LNCaP clone FGC (cell line): ENCODE data around the gene PGM2.
"Not testable (repeated sequence)": the region's sequence is repeated elsewhere in the genome, so short reads cannot be mapped to it uniquely, and the experiment has no call there.

Experiments used
- DNase-seq: peaks from one replicate; pipeline ENCODE4 v3.0.0-alpha.2; 2011; ENCODE audit warnings: low read depth
- H3K4me3 ChIP-seq: 2 replicates; pipeline ENCODE4 v1.5.1; 2011; ENCODE audit warnings: mild to moderate bottlenecking, low read depth, low read length, control low read depth
- TF ChIP-seq, protein P1 (sequence below): IDR thresholded peaks from 2 replicates; pipeline ENCODE4 v1.5.1; 2012; ENCODE audit warnings: mild to moderate bottlenecking; ENCODE audit not compliant: control insufficient read depth, insufficient read depth; ENCODE audit errors: extremely low read depth

PGM2 gene

DNA sequence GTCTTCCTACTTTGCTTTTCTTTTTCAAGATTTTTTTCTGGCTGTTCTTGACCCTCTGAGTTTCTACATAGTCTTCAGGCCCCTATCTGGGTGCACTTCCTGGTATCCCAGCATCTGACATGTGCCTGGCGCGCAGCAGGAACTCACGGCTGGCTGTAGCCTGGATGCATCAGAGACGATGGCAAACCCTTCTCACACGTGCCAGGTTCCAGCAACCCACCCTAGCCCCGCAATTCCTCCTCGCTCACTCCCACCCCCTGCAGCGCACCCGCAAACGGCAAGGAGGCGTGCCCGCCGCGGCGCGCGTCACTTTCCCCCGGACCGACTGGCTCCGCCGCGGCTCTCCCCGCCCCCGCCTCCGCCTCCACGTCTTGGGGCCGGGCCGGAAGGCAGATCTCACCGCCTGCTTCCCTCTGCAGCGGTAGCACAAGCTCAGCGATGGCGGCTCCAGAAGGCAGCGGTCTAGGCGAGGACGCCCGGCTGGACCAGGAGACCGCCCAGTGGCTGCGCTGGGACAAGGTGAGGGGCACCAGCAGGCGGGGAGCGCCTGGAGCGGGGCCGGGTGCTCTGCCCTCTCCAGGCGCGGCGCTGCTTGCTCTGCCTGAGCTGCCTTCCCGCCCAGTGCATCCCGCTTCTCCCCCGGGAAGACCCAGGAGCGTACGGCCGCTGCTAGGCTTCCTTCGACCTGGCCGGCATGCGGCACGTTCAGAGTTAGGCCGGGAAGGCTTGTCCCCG lies at the start of gene PGM2:
Gene PGM2, plus strand, starts transcription at position 392 of the 735 bp plus-strand sequence. Its CDS starts 47 bp downstream, at position 439.
- DNase-seq: peak; percentile 41
- TF ChIP-seq, protein P1, sequence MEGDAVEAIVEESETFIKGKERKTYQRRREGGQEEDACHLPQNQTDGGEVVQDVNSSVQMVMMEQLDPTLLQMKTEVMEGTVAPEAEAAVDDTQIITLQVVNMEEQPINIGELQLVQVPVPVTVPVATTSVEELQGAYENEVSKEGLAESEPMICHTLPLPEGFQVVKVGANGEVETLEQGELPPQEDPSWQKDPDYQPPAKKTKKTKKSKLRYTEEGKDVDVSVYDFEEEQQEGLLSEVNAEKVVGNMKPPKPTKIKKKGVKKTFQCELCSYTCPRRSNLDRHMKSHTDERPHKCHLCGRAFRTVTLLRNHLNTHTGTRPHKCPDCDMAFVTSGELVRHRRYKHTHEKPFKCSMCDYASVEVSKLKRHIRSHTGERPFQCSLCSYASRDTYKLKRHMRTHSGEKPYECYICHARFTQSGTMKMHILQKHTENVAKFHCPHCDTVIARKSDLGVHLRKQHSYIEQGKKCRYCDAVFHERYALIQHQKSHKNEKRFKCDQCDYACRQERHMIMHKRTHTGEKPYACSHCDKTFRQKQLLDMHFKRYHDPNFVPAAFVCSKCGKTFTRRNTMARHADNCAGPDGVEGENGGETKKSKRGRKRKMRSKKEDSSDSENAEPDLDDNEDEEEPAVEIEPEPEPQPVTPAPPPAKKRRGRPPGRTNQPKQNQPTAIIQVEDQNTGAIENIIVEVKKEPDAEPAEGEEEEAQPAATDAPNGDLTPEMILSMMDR: peak; percentile 12; the same call in 1 of the 2 replicates
- H3K4me3 ChIP-seq: peak within 1 kb of the TSS; percentile 79

DNA sequence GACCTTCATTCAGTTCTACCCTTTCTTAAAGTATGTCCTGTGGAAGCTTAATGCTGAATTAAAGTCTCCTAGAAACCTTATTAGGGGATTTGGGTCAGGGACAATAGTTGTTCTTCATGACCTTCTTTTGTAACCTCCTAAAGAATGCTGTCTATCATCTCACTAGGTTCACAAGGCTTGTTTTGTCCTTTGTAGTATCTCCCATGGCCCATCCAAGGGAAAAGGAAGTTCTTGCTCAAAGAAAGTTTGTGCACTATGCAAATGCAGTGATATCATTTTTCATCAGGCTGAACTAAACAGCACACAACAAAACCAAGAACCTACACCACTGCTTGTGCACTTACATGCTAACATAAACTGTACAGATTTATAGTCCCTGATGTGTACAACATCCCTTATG lies 46.6 kb upstream of the PGM2 start:
- H3K4me3 ChIP-seq: no peak overlapping the region
- DNase-seq: no peak
- TF ChIP-seq, protein P1: no peak

DNA sequence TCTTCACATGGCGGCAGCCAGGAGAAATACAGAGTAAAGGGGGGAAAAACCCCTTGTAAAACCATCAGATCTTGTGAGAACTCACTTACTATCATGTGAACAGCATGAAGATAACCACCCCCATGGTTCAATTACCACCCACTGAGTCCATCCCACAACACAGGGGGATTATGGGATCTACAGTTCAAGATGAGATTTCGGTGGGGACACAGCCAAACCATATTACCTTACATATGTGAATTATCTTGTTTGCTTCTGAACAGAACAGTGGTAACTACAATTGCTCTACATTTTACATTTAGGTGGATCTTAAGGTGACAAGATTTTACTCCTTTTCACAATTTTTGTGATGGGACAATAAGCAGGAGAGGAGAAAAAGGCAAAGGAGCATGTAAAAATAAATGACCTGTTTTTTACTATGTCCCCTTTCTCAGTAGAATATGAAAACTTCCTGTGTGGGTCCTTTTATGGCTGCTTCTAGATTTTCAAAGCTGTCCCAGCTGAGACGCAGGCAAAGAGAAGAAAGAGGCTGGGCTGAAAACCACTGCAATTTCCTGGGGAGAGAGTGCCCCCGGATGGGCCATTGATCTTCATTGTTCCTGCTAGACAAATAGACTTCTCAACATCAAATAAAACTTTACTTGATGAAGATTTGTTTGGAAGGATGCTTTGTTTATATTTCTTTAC lies 45.9 kb upstream of the PGM2 start:
- peak; percentile 44 for DNase-seq
- H3K4me3 ChIP-seq: no peak overlapping the region
- TF ChIP-seq, protein P1: peak; percentile 52

DNA sequence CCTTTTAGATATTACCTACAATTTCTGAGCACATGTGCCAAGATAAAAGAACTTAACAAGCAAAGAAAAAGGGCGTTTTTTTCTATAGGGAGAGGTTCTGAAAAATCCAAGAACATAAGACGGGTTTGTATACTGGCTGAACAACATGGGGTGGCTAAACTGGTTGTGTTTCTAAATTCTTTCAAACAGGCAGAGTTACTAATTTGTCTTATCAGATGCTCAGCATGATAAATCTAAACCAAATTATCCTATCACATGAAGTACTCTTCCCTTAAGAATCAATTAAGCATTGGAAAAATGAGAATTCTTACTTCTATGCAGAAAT lies 45.4 kb upstream of the PGM2 start:
- TF ChIP-seq, protein P1: no peak
- DNase-seq: peak; percentile 32
- H3K4me3 ChIP-seq: no peak overlapping the region

DNA sequence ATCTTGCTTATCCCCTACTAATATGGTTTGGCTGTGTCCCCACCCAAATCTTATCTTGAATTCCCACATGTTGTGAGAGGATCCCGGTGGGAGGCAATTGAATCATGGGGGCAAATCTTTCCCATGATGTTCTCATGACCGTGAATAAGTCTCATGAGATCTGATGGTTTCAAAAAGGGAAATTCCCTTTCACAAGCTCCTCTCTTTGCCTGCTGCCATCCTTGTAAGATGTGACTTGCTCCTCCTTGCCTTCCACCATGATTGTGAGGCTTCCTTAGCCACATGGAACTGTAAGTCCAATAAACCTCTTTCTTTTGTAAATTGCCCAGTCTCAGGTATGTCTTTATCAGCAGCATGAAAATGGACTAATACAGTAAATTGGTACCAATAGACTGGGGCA lies 40.2 kb upstream of the PGM2 start:
- DNase-seq, H3K4me3 ChIP-seq: not testable (repeated sequence)

DNA sequence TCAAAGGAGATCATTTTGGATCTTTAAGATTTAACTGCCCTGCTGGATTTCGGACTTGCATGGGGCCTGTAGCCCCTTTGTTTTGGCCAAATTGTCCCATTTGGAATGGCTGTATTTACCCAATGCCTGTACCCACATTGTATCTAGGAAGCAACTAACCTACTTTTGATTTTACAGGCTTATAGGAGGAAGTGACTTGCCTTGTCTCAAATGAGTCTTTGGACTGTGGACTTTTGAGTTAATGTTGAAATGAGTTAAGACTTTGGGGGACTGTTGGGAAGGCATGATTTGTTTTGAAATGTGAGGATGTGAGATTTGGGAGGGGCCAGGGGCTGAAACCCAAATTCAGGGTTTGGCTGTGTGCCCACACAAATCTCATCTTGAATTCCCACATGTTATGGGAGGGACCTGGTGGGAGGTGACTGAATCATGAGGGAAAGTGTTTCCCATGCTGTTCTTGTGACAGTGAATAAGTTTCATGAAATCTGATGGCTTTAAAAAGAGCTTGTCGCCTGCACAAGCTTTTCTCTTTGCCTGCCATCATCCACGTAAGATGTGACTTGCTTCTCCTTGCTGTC lies 38.5 kb upstream of the PGM2 start:
- not testable (repeated sequence) for H3K4me3 ChIP-seq, DNase-seq

DNA sequence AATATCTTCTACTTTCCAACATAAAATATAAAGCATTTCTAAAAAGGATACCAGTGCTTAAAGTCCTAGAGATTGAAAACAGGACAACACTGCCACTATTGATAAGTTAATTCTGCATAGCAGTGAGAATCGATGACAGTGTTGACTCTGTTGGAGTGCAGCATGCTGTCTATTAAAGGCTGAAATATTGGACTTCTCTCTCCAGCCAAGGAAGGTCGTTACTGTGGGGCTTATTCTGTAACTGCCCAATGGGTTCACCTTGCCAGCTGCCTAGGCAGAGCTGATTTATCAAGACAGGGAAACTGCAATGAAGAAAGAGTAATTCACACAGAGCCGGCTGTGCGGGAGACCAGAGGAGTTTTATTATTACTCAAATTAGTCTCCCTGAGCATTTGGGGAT lies 37.7 kb upstream of the PGM2 start:
- TF ChIP-seq, protein P1: no peak
- no peak overlapping the region for H3K4me3 ChIP-seq
- no peak for DNase-seq
